Activated CD4-positive, alpha-beta T cell treated with anti-CD3 and anti-CD28 coated beads, Interleukin-2, amount 10 ng/mL, durations not matched to agents 7 days and 5 days (primary cell): ENCODE data around the gene DCLK1. TPM values are rescaled to one million over a fixed set of nuclear protein-coding genes. Genes with fewer than 3 reads are reported as not detected.

Source experiments
- CTCF ChIA-PET: fragments of 350-600 bp; sonication (Branson Sonifier 250); formaldehyde crosslinking; loops from one replicate; lab custom pipeline; 2021; ENCODE audit warnings: antibody characterized with exemption; lab: Charles Lee
- POLR2A ChIA-PET: fragments of 350-600 bp; sonication (Branson Sonifier 250); formaldehyde crosslinking; loops from one replicate; lab custom pipeline; 2021; ENCODE audit warnings: antibody characterized with exemption; lab: Charles Lee
- DNase-seq: peaks from one replicate; pipeline ENCODE4 v3.0.0-alpha.2; 2020
- H3K27ac Mint-ChIP-seq: one replicate; pipeline ENCODE4 v1.8.0; 2021; ENCODE audit warnings: mild to moderate bottlenecking, moderate library complexity, mixed read lengths
- H3K27me3 Mint-ChIP-seq: one replicate; pipeline ENCODE4 v1.8.0; 2021; ENCODE audit warnings: mixed read lengths
- H3K36me3 Mint-ChIP-seq: one replicate; pipeline ENCODE4 v1.8.0; 2021; ENCODE audit warnings: low read depth, mixed read lengths
- H3K4me1 Mint-ChIP-seq: one replicate; pipeline ENCODE4 v1.8.0; 2021; ENCODE audit warnings: mixed read lengths
- H3K4me3 Mint-ChIP-seq: one replicate; pipeline ENCODE4 v1.8.0; 2021; ENCODE audit warnings: mild to moderate bottlenecking, moderate library complexity, mixed read lengths
- H3K9me3 Mint-ChIP-seq: one replicate; pipeline ENCODE4 v1.8.0; 2021; ENCODE audit warnings: mixed read lengths
- total RNA-seq, 2 experiments: library from RNA; stranded (reverse); gene quantifications; one replicate each; pipeline ENCODE4 v1.2.3, GENCODE V29; 2021

Gene DCLK1
- total RNA-seq, 2 experiments from 2014 or later: not detected

DNA sequence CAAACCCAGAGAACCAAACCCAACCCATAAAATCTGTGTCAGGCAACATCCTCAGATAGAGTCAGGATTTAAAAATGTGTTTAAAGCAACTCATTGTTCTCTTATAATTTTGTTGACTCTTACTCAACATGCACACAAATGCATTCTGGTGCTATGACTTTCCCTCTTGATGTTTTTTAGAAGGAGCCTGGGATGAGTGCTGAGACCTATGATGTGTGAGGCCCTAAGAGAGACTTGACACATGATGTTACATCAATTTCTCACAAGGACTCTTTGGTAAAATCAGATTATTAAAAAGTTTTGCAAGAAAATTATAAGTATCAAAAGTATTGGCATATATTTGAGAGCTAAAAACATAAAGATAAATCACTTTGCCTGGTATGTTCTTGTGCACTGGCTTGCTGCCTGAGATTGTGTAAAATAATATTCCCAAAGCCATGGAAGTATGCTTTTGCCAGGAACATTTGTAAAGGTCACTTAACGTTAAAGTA, 173.9 kb downstream of the DCLK1 start:
- Mint-ChIP-seq H3K27me3 (no peaks in the 10 kb centered on the region), H3K4me3 (no peak overlapping the region), H3K36me3 (no peaks in the 10 kb centered on the region), H3K9me3 (no peaks in the 10 kb centered on the region), H3K4me1 (no peaks in the 10 kb centered on the region), H3K27ac (no peak overlapping the region)
- no peak for DNase-seq
- POLR2A ChIA-PET: no interaction called here
- CTCF ChIA-PET: no interaction called here

DNA sequence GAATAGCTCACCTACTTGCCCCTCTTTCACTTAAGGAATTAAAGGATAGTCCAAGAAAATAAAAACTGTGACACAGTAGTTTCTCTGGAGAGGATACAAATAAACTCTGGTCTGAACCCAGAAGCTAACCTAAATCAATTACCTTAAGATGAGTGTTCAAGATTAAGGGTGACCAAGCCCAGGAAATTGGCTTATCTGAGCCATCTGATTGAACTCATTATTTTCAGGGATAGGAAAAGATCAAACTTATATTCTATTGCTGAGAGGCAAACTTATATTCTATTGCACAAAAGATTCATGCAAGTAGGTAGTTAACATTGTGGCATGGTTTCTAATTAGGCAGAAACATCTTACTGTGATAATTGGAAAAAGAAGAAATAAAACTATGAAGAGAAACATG, 175.1 kb downstream of the DCLK1 start:
- H3K36me3 Mint-ChIP-seq: no peaks in the 10 kb centered on the region
- H3K9me3 Mint-ChIP-seq: no peaks in the 10 kb centered on the region
- no peak for DNase-seq
- no peaks in the 10 kb centered on the region for H3K4me1 Mint-ChIP-seq
- H3K27me3 Mint-ChIP-seq: no peaks in the 10 kb centered on the region
- POLR2A ChIA-PET: no interaction called here
- no peak overlapping the region for H3K27ac Mint-ChIP-seq
- CTCF ChIA-PET: no interaction called here
- H3K4me3 Mint-ChIP-seq: no peak overlapping the region

DNA sequence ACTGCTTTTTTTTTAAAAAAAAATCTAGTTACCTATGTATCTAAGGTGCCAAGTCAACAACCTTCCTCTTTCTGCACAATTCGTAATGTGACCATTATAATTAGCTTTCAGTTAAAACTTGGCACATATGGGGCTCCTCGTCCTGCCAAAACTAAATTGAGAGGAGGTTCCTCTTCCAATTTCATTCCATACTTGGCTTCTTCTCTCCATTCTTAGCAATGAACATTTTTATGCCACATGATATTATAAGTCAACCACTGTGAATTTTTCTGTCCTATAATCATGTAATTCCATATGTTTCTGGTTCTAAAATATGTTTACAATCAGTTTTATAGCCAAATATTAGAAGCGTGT, 177.0 kb downstream of the DCLK1 start:
- H3K4me3 Mint-ChIP-seq: no peak overlapping the region
- H3K36me3 Mint-ChIP-seq: no peaks in the 10 kb centered on the region
- H3K27ac Mint-ChIP-seq: no peak overlapping the region
- DNase-seq: no peak
- H3K4me1 Mint-ChIP-seq: no peaks in the 10 kb centered on the region
- no peaks in the 10 kb centered on the region for H3K9me3 Mint-ChIP-seq
- ChIA-PET CTCF (no interaction called here), POLR2A (no interaction called here)
- H3K27me3 Mint-ChIP-seq: no peaks in the 10 kb centered on the region

DNA sequence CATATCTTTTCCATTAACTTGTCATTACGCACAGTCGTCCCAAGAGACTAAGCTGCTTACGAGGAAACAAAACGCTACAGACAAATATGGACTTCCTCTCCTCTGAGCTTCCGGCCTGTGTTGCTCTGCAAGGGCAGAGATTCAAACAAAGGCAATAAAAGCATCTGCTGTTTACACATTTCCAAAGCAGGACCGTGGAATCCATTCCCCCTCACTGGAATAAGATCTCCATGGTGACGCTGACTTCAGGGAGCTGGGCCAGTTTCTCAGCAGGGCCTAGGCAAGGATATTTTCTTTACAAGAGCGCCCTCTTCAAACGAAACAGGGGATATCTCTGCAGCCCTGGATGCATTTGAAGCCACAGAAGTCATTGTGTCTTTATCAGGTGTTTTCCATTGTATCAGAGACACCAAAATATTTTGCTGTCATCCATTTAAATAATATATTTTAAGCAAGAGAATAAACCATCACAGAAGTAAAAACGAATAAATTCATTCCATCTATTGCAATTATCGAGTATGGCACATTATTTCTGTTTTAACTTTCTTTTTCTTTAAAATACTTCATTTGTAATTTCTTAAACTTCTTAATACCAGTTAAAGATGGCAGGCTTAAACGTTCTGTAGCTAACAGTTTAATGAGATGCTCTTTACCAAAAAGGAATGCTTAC, 177.5 kb downstream of the DCLK1 start:
- H3K36me3 Mint-ChIP-seq: no peaks in the 10 kb centered on the region
- POLR2A ChIA-PET: no interaction called here
- H3K27ac Mint-ChIP-seq: no peak overlapping the region
- no peaks in the 10 kb centered on the region for H3K4me1 Mint-ChIP-seq
- DNase-seq: no peak
- CTCF ChIA-PET: no interaction called here
- no peaks in the 10 kb centered on the region for H3K9me3 Mint-ChIP-seq
- H3K4me3 Mint-ChIP-seq: no peak overlapping the region
- no peaks in the 10 kb centered on the region for H3K27me3 Mint-ChIP-seq

DNA sequence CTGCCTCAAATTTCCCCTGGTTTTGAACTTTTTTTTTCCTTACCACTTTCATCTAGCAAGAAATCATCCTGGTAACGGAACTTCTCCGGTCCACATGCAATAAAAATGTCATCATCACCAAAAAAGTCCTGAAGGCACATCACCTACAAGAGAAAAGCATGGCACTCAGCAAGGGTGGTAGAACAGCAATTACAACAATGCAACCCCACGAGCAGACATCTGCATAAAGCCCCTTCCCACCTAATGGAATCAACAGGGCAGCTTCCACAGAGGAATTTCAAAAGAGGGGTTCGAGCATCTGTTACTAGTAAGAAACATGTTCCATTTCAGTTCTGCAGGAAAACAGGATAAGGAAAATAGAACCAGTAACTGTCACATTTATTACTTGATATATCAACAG, 183.9 kb downstream of the DCLK1 start:
- POLR2A ChIA-PET: no interaction called here
- no peak for DNase-seq
- peaks cover 6% of the 10 kb centered on the region for H3K9me3 Mint-ChIP-seq
- H3K27me3 Mint-ChIP-seq: peaks cover 2% of the 10 kb centered on the region
- CTCF ChIA-PET: no interaction called here
- H3K36me3 Mint-ChIP-seq: no peaks in the 10 kb centered on the region
- no peak overlapping the region for H3K4me3 Mint-ChIP-seq
- H3K27ac Mint-ChIP-seq: no peak overlapping the region
- no peaks in the 10 kb centered on the region for H3K4me1 Mint-ChIP-seq

DNA sequence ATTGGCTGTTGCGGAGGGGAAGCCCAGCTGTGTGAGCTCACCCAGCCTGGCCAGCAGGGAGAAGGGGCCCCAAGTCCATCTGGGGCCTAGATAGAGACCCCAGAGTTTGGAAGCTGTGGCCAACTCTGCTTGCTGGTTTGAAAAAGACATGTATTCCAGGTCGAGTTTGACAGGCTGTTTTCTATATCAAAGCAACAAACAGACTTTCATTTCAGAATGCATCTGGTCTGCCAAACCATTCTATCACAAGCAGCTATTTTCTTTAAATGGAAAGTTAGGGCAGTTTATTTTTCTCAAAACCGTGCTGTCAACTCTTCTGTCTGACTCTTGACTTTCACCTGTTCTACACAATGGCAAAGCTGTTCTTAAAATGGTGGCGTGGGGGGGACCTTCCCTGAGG, 185.8 kb downstream of the DCLK1 start:
- ChIA-PET POLR2A (no interaction called here), CTCF (no interaction called here)
- peaks cover 2% of the 10 kb centered on the region for H3K27me3 Mint-ChIP-seq
- no peak overlapping the region for H3K27ac Mint-ChIP-seq
- no peak overlapping the region for H3K4me3 Mint-ChIP-seq
- H3K36me3 Mint-ChIP-seq: no peaks in the 10 kb centered on the region
- no peaks in the 10 kb centered on the region for H3K4me1 Mint-ChIP-seq
- DNase-seq: no peak
- H3K9me3 Mint-ChIP-seq: peaks cover 6% of the 10 kb centered on the region

DNA sequence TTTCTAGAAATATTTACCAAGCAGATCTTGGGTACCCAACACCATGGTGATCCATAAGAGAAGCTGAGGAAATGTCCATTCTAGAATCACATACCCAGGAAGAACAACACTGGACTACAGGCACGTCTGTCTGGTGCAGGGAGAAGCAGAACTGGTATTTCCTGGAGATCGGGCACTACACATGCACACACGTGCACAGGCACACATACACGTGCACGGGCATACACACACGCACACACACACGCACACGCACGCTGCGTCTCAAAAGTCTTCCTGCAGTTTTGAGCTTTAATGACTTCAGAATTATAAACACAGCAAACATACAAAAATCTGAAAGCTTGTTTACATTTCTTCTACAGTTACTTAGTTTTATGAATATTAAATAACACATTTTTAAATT, 189.8 kb downstream of the DCLK1 start:
- DNase-seq: no peak
- no peaks in the 10 kb centered on the region for H3K36me3 Mint-ChIP-seq
- no peaks in the 10 kb centered on the region for H3K4me1 Mint-ChIP-seq
- no peak overlapping the region for H3K4me3 Mint-ChIP-seq
- POLR2A ChIA-PET: no interaction called here
- peaks cover 8% of the 10 kb centered on the region for H3K9me3 Mint-ChIP-seq
- H3K27ac Mint-ChIP-seq: no peak overlapping the region
- CTCF ChIA-PET: no interaction called here
- H3K27me3 Mint-ChIP-seq: no peaks in the 10 kb centered on the region

DNA sequence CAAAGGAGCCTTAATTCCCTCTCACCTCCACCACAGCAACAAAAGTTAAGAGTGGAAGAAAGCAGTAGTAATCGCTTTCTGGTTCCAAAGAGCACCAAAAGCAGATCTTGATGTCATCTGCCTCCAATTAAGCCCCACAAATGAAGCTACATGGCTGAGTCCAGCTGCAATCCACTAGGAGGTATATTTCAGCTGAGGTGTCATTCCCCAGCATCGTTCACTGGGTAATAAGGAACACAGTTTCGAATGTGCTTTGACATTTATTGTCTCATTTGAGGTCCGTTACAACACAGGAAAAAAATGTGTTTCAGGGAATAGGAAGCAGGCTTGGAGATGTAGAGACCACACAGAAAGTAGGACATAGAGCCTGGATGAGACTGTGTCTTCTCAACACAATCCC, 190.4 kb downstream of the DCLK1 start:
- peaks cover 8% of the 10 kb centered on the region for H3K9me3 Mint-ChIP-seq
- H3K4me1 Mint-ChIP-seq: no peaks in the 10 kb centered on the region
- ChIA-PET CTCF (no interaction called here), POLR2A (no interaction called here)
- H3K27ac Mint-ChIP-seq: no peak overlapping the region
- H3K27me3 Mint-ChIP-seq: no peaks in the 10 kb centered on the region
- H3K4me3 Mint-ChIP-seq: no peak overlapping the region
- no peak for DNase-seq
- no peaks in the 10 kb centered on the region for H3K36me3 Mint-ChIP-seq

DNA sequence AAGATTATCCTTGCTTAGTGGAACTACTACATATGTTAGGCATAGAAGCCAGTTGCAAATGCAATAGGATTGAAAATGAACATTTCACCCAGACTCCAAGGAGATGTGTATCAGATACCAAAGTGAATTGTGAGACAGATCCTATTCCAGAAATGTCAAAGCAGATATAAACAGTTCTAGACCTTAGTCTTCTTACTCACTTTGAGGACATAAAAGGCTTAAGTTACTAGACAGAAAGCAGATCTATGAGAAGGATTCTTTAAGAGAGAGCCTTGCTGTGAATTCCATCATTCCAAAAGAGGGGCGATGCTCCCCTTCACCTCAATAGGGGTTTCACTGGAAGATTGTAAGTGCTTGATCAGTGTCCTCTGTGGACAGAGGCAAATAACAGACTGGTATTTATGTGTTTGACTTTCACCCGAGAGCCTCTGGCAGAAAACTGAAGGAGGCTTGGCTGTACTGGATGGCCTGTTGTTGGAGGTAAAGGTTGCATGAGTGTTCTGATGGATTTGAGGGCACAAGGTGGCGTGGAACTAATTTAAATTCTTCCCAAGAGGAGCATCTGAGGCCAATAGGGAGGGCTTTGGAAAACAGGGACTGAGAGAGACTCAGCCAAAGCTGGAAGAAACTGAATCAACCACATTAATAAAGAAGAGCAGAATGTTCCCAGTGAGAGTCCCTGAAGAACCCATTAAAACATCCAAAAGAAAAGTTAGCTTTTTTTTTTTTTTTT, 194.8 kb downstream of the DCLK1 start:
- no peak overlapping the region for H3K4me3 Mint-ChIP-seq
- no peaks in the 10 kb centered on the region for H3K36me3 Mint-ChIP-seq
- ChIA-PET CTCF (interaction anchor here (0.6 kb wide), 1 partner anchor 260 kb away, joined by 4 read pairs; no protein-coding TSS in a partner anchor), POLR2A (no interaction called here)
- no peak for DNase-seq
- no peak overlapping the region for H3K27ac Mint-ChIP-seq
- no peaks in the 10 kb centered on the region for H3K27me3 Mint-ChIP-seq
- H3K4me1 Mint-ChIP-seq: no peaks in the 10 kb centered on the region
- H3K9me3 Mint-ChIP-seq: peaks cover 7% of the 10 kb centered on the region

DNA sequence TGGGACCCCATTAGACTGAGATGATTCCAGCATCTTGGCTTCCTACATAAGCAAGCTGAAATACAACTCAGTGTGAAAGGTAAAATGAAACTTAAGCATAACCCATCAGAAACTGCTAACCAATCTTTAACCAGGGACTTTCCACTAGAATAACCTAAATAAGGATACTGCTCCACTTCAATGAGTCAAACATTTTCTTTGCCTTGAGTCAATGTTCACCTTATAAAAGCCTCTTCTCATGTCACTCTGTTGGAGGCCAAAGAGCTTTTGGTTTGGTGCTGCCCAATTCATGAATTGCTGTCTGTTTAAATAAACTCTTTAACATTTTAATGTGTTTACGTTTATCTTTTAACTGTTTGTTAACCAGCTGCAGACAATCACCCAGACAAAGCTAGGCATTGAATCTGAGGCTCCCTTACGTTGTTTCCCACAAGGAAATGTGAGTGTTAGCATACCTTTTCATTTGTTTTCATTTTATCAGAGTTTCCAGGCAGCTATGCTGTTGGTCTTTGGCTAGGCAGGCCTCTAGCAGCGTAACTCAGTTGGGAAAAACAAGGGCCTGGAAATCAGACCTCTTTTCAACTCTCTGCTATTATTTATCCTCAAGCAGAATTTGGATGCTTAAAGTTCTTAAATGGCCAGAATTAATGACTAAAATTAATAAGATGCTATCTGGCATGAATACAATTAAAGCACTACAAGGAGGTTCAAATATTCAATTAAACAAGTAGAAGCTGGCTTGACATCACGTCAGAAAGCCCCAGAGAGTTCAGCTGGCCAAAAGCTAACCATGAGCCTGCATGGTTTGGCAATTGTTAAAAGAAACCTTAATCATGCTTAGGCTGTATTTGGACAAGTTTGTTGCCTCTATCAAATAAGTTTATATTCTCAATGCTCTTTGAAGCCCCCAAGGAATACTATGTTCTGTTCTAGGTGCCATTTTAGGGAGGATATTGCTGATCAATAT, 200.2 kb downstream of the DCLK1 start:
- no peaks in the 10 kb centered on the region for H3K4me1 Mint-ChIP-seq
- DNase-seq: no peak
- no peaks in the 10 kb centered on the region for H3K27me3 Mint-ChIP-seq
- POLR2A ChIA-PET: no interaction called here
- CTCF ChIA-PET: no interaction called here
- no peak overlapping the region for H3K4me3 Mint-ChIP-seq
- H3K27ac Mint-ChIP-seq: no peak overlapping the region
- H3K36me3 Mint-ChIP-seq: no peaks in the 10 kb centered on the region
- H3K9me3 Mint-ChIP-seq: peaks cover 7% of the 10 kb centered on the region

DNA sequence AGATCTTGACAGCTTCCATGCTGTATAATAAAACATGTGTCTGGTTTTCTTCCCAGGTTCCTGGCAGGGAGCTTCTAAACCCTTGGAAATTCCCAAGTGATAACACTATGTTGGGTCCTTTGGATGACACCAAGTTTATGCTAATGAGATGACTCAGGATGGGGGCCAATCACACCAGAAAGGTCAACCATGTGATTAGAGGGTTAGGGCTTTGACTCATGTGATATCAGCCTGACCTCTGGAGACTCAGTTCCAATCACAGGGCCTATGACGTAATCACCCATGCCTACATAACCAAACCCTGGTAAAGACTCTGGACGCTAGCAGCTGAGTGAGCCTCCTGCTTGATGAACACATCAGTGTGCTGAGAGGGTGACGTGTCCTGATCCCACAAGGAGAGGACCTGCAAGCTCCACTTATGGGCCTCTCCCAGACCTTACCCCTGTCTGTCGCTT, 203.6 kb downstream of the DCLK1 start:
- H3K4me1 Mint-ChIP-seq: no peaks in the 10 kb centered on the region
- CTCF ChIA-PET: no interaction called here

DNA sequence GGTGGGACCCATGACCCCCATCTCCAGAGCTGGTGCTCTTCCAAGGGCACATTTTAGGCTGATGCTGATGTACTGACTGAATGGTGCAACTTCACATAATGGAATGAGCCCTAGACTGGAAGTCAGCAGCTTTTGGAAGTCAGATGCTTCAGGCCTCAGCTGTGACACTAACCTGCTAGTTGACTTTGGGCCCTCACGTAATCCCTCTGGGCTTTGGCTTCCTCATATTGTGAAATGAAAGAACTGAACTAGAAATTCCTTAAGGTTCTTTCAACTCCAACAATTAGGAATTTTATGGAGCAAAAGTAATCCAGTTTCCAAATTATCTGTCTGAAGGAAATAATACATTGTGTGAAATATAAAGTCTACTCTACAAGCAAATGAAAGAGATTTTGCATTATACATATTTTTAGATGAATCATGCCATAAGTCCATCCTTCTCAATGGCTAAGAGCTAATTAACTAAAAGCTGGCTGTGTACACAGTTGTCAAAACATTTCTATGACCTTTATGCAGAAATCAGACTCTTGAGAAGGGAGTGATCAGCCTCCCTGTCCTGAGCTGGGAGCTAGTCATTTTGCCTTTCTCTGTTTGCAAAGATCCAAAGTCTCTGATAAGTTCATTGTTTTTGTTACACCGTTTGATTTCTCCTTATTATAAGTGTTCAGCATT, 204.2 kb downstream of the DCLK1 start:
- POLR2A ChIA-PET: no interaction called here
- no peak overlapping the region for H3K4me3 Mint-ChIP-seq
- DNase-seq: no peak
- H3K36me3 Mint-ChIP-seq: no peaks in the 10 kb centered on the region
- CTCF ChIA-PET: no interaction called here
- no peak overlapping the region for H3K27ac Mint-ChIP-seq
- H3K27me3 Mint-ChIP-seq: no peaks in the 10 kb centered on the region
- H3K9me3 Mint-ChIP-seq: peaks cover 5% of the 10 kb centered on the region
- no peaks in the 10 kb centered on the region for H3K4me1 Mint-ChIP-seq

More for the DNA sequence above, 203.6 kb downstream of the DCLK1 start:
- no peak for DNase-seq
- no peaks in the 10 kb centered on the region for H3K27me3 Mint-ChIP-seq
- POLR2A ChIA-PET: no interaction called here
- H3K4me3 Mint-ChIP-seq: no peak overlapping the region
- H3K36me3 Mint-ChIP-seq: no peaks in the 10 kb centered on the region
- H3K9me3 Mint-ChIP-seq: peaks cover 8% of the 10 kb centered on the region
- H3K27ac Mint-ChIP-seq: no peak overlapping the region
